SU-DHL-6 (cell line): Measurements from ENCODE around the gene C1QTNF1.

Experiments
- H2AFZ ChIP-seq: fragments of 200-600 bp; sonication (generic); 2 replicates; pipeline ENCODE4 v1.6.1; 2014; ENCODE audit warnings: low read depth, mild to moderate bottlenecking, moderate library complexity, mixed read lengths, antibody characterized with exemption, low read length; ENCODE audit not compliant: severe bottlenecking
- H3F3A ChIP-seq: fragments of 200-600 bp; shearing (Covaris generic); 2 replicates; pipeline ENCODE4 v1.6.0; 2016; ENCODE audit warnings: antibody characterized with exemption, mild to moderate bottlenecking; ENCODE audit not compliant: insufficient read depth
- H3K27ac ChIP-seq: fragments of 200-600 bp; sonication (generic); 2 replicates; pipeline ENCODE4 v1.5.1; 2016; ENCODE audit warnings: low read depth, mild to moderate bottlenecking, low read length, moderate library complexity, mixed read lengths
- H3K27me3 ChIP-seq: fragments of 200-600 bp; sonication (generic), shearing (Covaris generic); 2 replicates; pipeline ENCODE4 v1.6.0; 2014; ENCODE audit warnings: mild to moderate bottlenecking, low read length
- H3K36me3 ChIP-seq: fragments of 200-600 bp; sonication (generic); 2 replicates; pipeline ENCODE4 v1.6.1; 2014; ENCODE audit warnings: mild to moderate bottlenecking, low read length, mixed read lengths
- H3K4me2 ChIP-seq: fragments of 300-600, 200-600 bp; shearing (Covaris generic), sonication (generic); 2 replicates; pipeline ENCODE4 v1.6.0; 2014; ENCODE audit warnings: low read length, low read depth, mild to moderate bottlenecking; ENCODE audit not compliant: poor library complexity, severe bottlenecking
- H3K4me3 ChIP-seq: fragments of 200-600 bp; sonication (generic); 2 replicates; pipeline ENCODE4 v1.5.1; 2014; ENCODE audit warnings: antibody characterized with exemption, low read length, mild to moderate bottlenecking, mixed read lengths; ENCODE audit not compliant: insufficient read depth, poor library complexity, severe bottlenecking
- H3K79me2 ChIP-seq: fragments of 200-600 bp; sonication (generic); 2 replicates; pipeline ENCODE4 v1.6.1; 2014; ENCODE audit warnings: mild to moderate bottlenecking, low read length, moderate library complexity; ENCODE audit not compliant: insufficient read depth
- H3K9ac ChIP-seq: fragments of 200-600 bp; sonication (generic); 2 replicates; pipeline ENCODE4 v1.7.0; 2014; ENCODE audit warnings: mild to moderate bottlenecking, low read length
- H3K9me2 ChIP-seq: fragments of 200-600 bp; sonication (generic); replicated peaks from 2 replicates; pipeline ENCODE4 v1.6.1; 2014; ENCODE audit warnings: low read length; ENCODE audit not compliant: insufficient read depth
- H3K9me3 ChIP-seq: fragments of 200-600 bp; sonication (generic); 2 replicates; pipeline ENCODE4 v1.6.1; 2014; ENCODE audit warnings: low read length, mixed read lengths; ENCODE audit not compliant: insufficient read depth
- H4K20me1 ChIP-seq: fragments of 200-600 bp; sonication (generic); 2 replicates; pipeline ENCODE4 v1.6.1; 2014; ENCODE audit warnings: low read depth, mild to moderate bottlenecking, antibody characterized with exemption, low read length, moderate library complexity, mixed read lengths
- EZH2phosphoT487 ChIP-seq: fragments of 200-600 bp; sonication (generic), shearing (Covaris generic); conservative IDR thresholded peaks from 2 replicates; pipeline ENCODE4 v1.6.1; 2018; ENCODE audit warnings: mild to moderate bottlenecking, antibody characterized with exemption, low read length, moderate library complexity, mixed read lengths
- TF ChIP-seq, protein P1 (sequence below): fragments of 200-600 bp; sonication (generic); IDR thresholded peaks from one replicate; pipeline ENCODE4 v1.5.1; 2017; ENCODE audit warnings: antibody characterized with exemption, mild to moderate bottlenecking, low read length, moderate library complexity; ENCODE audit not compliant: insufficient read depth, poor library complexity, severe bottlenecking

C1QTNF1 gene

DNA sequence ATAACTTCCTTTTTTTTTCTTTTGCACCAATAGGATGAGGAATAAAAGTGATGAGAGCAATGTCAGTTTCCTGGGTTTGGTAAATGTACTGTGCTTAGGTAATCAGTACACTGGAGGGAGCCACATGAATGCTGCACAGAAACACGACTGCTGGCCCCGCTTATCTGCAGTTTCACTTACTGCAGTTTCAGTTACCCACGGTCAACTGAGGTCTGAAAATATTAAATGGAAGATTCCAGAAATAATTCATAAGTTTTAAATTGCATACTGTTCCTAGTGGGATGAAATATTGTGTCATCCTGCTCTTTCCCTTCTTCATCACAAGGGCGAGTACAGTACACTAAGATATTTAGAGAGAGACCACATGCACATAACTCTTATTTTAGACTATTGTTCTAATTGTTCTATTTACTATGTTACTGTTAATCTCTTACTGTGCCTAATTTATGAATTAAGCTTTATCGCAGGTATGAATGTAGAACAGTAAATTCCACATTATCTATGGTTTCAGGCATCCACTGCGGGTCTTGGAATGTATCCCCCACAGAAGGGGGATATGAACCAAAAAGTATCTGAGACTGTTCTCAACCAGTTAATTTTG lies 37.8 kb upstream of the C1QTNF1 start:
- TF ChIP-seq, protein P1, sequence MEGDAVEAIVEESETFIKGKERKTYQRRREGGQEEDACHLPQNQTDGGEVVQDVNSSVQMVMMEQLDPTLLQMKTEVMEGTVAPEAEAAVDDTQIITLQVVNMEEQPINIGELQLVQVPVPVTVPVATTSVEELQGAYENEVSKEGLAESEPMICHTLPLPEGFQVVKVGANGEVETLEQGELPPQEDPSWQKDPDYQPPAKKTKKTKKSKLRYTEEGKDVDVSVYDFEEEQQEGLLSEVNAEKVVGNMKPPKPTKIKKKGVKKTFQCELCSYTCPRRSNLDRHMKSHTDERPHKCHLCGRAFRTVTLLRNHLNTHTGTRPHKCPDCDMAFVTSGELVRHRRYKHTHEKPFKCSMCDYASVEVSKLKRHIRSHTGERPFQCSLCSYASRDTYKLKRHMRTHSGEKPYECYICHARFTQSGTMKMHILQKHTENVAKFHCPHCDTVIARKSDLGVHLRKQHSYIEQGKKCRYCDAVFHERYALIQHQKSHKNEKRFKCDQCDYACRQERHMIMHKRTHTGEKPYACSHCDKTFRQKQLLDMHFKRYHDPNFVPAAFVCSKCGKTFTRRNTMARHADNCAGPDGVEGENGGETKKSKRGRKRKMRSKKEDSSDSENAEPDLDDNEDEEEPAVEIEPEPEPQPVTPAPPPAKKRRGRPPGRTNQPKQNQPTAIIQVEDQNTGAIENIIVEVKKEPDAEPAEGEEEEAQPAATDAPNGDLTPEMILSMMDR: no peak
- no peak for TF ChIP-seq EZH2phosphoT487
- no peaks in the 10 kb centered on the region for H3F3A ChIP-seq
- H3K27me3 ChIP-seq: no peaks in the 10 kb centered on the region
- no peaks in the 10 kb centered on the region for H3K36me3 ChIP-seq
- no peaks in the 10 kb centered on the region for H3K9me3 ChIP-seq
- H3K27ac ChIP-seq: no peak overlapping the region
- no peak overlapping the region for H3K9ac ChIP-seq
- no peak overlapping the region for H2AFZ ChIP-seq
- H4K20me1 ChIP-seq: no peaks in the 10 kb centered on the region
- no peak overlapping the region for H3K4me3 ChIP-seq
- no peaks in the 10 kb centered on the region for H3K79me2 ChIP-seq
- no peak overlapping the region for H3K4me2 ChIP-seq
- H3K9me2 ChIP-seq: no peaks in the 10 kb centered on the region

DNA sequence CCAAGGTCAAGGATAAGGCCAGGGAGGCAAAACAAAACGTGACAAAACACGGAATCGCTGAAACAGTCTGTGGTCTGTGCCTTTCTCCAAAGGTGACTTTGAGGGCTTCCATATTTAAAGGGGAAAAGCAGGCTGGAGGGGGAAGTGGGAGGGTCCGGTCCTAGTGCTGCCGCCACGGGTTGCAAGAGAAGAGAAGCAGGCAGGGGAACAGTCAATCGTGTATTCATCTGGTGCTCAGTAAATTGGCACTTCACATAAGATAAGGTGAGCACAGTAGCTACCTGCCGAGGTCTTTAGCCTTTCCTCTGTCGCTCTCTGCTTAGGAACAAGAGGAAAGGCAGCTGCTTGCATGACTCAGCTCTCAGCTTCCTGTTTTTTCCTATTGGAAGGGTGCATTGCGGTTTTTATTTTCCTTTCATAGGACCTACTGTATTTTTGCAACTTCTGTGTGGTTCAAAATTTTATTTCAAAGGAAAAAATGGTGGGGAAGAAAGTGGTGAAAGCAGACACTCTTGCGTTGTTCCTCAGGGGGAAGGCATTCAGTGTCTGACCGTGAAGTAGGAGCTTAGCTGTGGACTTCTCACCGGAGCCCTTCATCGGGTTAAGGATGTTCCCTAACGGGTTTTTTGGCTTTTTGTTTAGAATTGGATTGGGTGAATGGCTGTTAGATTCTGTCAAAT lies 37.2 kb upstream of the C1QTNF1 start:
- no peak overlapping the region for H3K4me2 ChIP-seq
- no peaks in the 10 kb centered on the region for H3F3A ChIP-seq
- H2AFZ ChIP-seq: no peak overlapping the region
- no peaks in the 10 kb centered on the region for H3K9me3 ChIP-seq
- TF ChIP-seq EZH2phosphoT487: no peak
- TF ChIP-seq, protein P1: no peak
- H3K9me2 ChIP-seq: no peaks in the 10 kb centered on the region
- no peak overlapping the region for H3K27ac ChIP-seq
- H3K9ac ChIP-seq: no peak overlapping the region
- H3K79me2 ChIP-seq: no peaks in the 10 kb centered on the region
- H3K27me3 ChIP-seq: no peaks in the 10 kb centered on the region
- H3K4me3 ChIP-seq: no peak overlapping the region
- H3K36me3 ChIP-seq: no peaks in the 10 kb centered on the region
- no peaks in the 10 kb centered on the region for H4K20me1 ChIP-seq

DNA sequence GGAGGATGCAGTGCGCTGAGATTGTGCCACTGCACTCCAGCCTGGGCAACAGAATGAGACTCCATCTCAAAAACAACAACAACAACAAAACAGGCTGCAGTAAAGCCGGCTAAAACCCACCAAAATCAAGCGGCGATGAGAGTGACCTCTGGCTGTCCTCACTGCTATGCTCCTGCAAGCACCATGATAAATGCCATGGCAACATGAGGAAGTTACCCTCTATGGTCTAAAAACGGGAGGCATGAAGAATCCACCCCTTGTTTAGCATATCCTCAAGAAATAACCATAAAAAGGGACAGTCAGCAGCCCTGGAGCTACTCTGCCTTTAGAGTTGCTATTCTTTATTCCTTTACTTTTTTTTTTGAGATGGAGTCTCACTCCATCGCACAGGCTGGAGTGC lies 35.8 kb upstream of the C1QTNF1 start:
- TF ChIP-seq, protein P1: no peak
- TF ChIP-seq EZH2phosphoT487: no peak
- H3K4me2 ChIP-seq: no peak overlapping the region

More for the DNA sequence above, 35.8 kb upstream of the C1QTNF1 start:
- Histone ChIP-seq H3K36me3 (no peaks in the 10 kb centered on the region; the same call in 1 of the 2 replicates), H3K27ac (no peak overlapping the region), H3K27me3 (no peaks in the 10 kb centered on the region), H4K20me1 (no peaks in the 10 kb centered on the region), H3K9ac (no peak overlapping the region), H3F3A (no peaks in the 10 kb centered on the region), H3K79me2 (no peaks in the 10 kb centered on the region), H3K9me3 (no peaks in the 10 kb centered on the region), H2AFZ (no peak overlapping the region), H3K4me3 (no peak overlapping the region), H3K9me2 (no peaks in the 10 kb centered on the region)
